ENCODE measurements around the gene GEMIN5. TPM values are rescaled to one million over a fixed set of nuclear protein-coding genes. Genes with fewer than 3 reads are reported as not detected.
"Not testable (repeated sequence)": the region's sequence is repeated elsewhere in the genome, so short reads cannot be mapped to it uniquely, and the experiment has no call there.

The GEMIN5 gene
- total and polyA plus RNA-seq, 5 donors from 2014 or later = 8.0 to 14.0 (median 11.0) TPM

- no peak for ATAC-seq (ENCODE audit: low read depth in 2 of 2)
- no peak overlapping the region for H3K27ac Mint-ChIP-seq
- H3K27me3 Mint-ChIP-seq = no peaks in the 10 kb centered on the region
- no peaks in the 10 kb centered on the region for H3K9me3 ChIP-seq (ENCODE audit: control insufficient read depth in 2 of 2, low read length in 2 of 2)
- no peak overlapping the region for H3K27ac ChIP-seq (ENCODE audit: insufficient read depth, low read length, poor library complexity, severe bottlenecking)
- no peak overlapping the region for H3K4me3 Mint-ChIP-seq
- DNase-seq = no peak
- H3K4me1 ChIP-seq (ENCODE audit: control insufficient read depth, insufficient read depth, low read length, poor library complexity, severe bottlenecking) = no peaks in the 10 kb centered on the region
- no peaks in the 10 kb centered on the region for H3K27me3 ChIP-seq (ENCODE audit: control insufficient read depth, insufficient read depth, low read length)
- peaks cover 66% of the 10 kb centered on the region for H3K36me3 ChIP-seq (ENCODE audit: control insufficient read depth, insufficient read depth, low read length)
- peaks cover 46% of the 10 kb centered on the region for H3K36me3 Mint-ChIP-seq
- H3K4me3 ChIP-seq (ENCODE audit: low read depth, low read length) = no peak overlapping the region
- peaks cover 0 to 3% (median 0%) of the 10 kb centered on the region in 4 donors for H3K4me1 Mint-ChIP-seq
- H3K9me3 Mint-ChIP-seq = no peaks in the 10 kb centered on the region
Measured at GRCh38 chr5:154916874-154917273, 21.1 kb downstream of the GEMIN5 start.

GRCh38 chr5:154905601-154906000, 32.4 kb downstream of the GEMIN5 start:
- not testable (repeated sequence) for H3K4me3 Mint-ChIP-seq; H3K4me3 ChIP-seq (ENCODE audit: low read depth, low read length); H3K27ac ChIP-seq (ENCODE audit: insufficient read depth, low read length, poor library complexity, severe bottlenecking); H3K9me3 ChIP-seq (ENCODE audit: control insufficient read depth in 2 of 2, low read length in 2 of 2); H3K4me1 Mint-ChIP-seq; H3K4me1 ChIP-seq (ENCODE audit: control insufficient read depth, insufficient read depth, low read length, poor library complexity, severe bottlenecking); DNase-seq; H3K9me3 Mint-ChIP-seq; H3K27ac Mint-ChIP-seq; H3K27me3 ChIP-seq (ENCODE audit: control insufficient read depth, insufficient read depth, low read length); H3K27me3 Mint-ChIP-seq; ATAC-seq (ENCODE audit: low read depth in 2 of 2)
- peaks cover 55% of the 10 kb centered on the region for H3K36me3 Mint-ChIP-seq
- H3K36me3 ChIP-seq (ENCODE audit: control insufficient read depth, insufficient read depth, low read length) = peaks cover 75% of the 10 kb centered on the region

- Mint-ChIP-seq H3K36me3 (peaks cover 47% of the 10 kb centered on the region), H3K27me3 (no peaks in the 10 kb centered on the region), H3K27ac (no peak overlapping the region), H3K4me3 (no peak overlapping the region), H3K4me1 (peaks cover 0 to 10% (median 0%) of the 10 kb centered on the region in 4 donors), H3K9me3 (no peaks in the 10 kb centered on the region)
- no peak for ATAC-seq (ENCODE audit: low read depth in 2 of 2)
- H3K4me1 ChIP-seq (ENCODE audit: control insufficient read depth, insufficient read depth, low read length, poor library complexity, severe bottlenecking) = no peaks in the 10 kb centered on the region
- no peak overlapping the region for H3K4me3 ChIP-seq (ENCODE audit: low read depth, low read length)
- no peaks in the 10 kb centered on the region for H3K27me3 ChIP-seq (ENCODE audit: control insufficient read depth, insufficient read depth, low read length)
- no peak overlapping the region for H3K27ac ChIP-seq (ENCODE audit: insufficient read depth, low read length, poor library complexity, severe bottlenecking)
- no peaks in the 10 kb centered on the region for H3K9me3 ChIP-seq (ENCODE audit: control insufficient read depth in 2 of 2, low read length in 2 of 2)
- peaks cover 85% of the 10 kb centered on the region for H3K36me3 ChIP-seq (ENCODE audit: control insufficient read depth, insufficient read depth, low read length)
- DNase-seq = no peak
Measured at GRCh38 chr5:154901913-154902312, 36.1 kb downstream of the GEMIN5 start.

GRCh38 chr5:154901276-154901675, 36.7 kb downstream of the GEMIN5 start:
- no peak overlapping the region for H3K4me3 Mint-ChIP-seq
- H3K27ac ChIP-seq (ENCODE audit: insufficient read depth, low read length, poor library complexity, severe bottlenecking) = no peak overlapping the region
- ATAC-seq (ENCODE audit: low read depth in 2 of 2) = no peak
- no peak overlapping the region for H3K27ac Mint-ChIP-seq
- peaks cover 50% of the 10 kb centered on the region for H3K36me3 Mint-ChIP-seq
- no peaks in the 10 kb centered on the region for H3K9me3 ChIP-seq (ENCODE audit: control insufficient read depth in 2 of 2, low read length in 2 of 2)
- no peak overlapping the region for H3K4me3 ChIP-seq (ENCODE audit: low read depth, low read length)
- no peak for DNase-seq
- H3K27me3 ChIP-seq (ENCODE audit: control insufficient read depth, insufficient read depth, low read length) = no peaks in the 10 kb centered on the region
- H3K36me3 ChIP-seq (ENCODE audit: control insufficient read depth, insufficient read depth, low read length) = peaks cover 87% of the 10 kb centered on the region
- H3K4me1 ChIP-seq (ENCODE audit: control insufficient read depth, insufficient read depth, low read length, poor library complexity, severe bottlenecking) = no peaks in the 10 kb centered on the region
- H3K9me3 Mint-ChIP-seq = no peaks in the 10 kb centered on the region
- no peaks in the 10 kb centered on the region for H3K27me3 Mint-ChIP-seq
- H3K4me1 Mint-ChIP-seq = peaks cover 0 to 10% (median 0%) of the 10 kb centered on the region in 4 donors

GRCh38 chr5:154900066-154900465, 37.9 kb downstream of the GEMIN5 start:
- Mint-ChIP-seq H3K27me3 (no peaks in the 10 kb centered on the region), H3K36me3 (peaks cover 60% of the 10 kb centered on the region), H3K9me3 (no peaks in the 10 kb centered on the region), H3K4me1 (peaks cover 0 to 10% (median under 1%) of the 10 kb centered on the region in 4 donors), H3K4me3 (no peak overlapping the region), H3K27ac (no peak overlapping the region)
- no peaks in the 10 kb centered on the region for H3K9me3 ChIP-seq (ENCODE audit: control insufficient read depth in 2 of 2, low read length in 2 of 2)
- DNase-seq = no peak
- H3K27me3 ChIP-seq (ENCODE audit: control insufficient read depth, insufficient read depth, low read length) = no peaks in the 10 kb centered on the region
- no peak for ATAC-seq (ENCODE audit: low read depth in 2 of 2)
- H3K36me3 ChIP-seq (ENCODE audit: control insufficient read depth, insufficient read depth, low read length) = peaks cover 92% of the 10 kb centered on the region
- no peak overlapping the region for H3K27ac ChIP-seq (ENCODE audit: insufficient read depth, low read length, poor library complexity, severe bottlenecking)
- no peak overlapping the region for H3K4me3 ChIP-seq (ENCODE audit: low read depth, low read length)
- H3K4me1 ChIP-seq (ENCODE audit: control insufficient read depth, insufficient read depth, low read length, poor library complexity, severe bottlenecking) = no peaks in the 10 kb centered on the region

GRCh38 chr5:154899151-154899816, 38.7 kb downstream of the GEMIN5 start:
- no peaks in the 10 kb centered on the region for H3K4me1 ChIP-seq (ENCODE audit: control insufficient read depth, insufficient read depth, low read length, poor library complexity, severe bottlenecking)
- no peaks in the 10 kb centered on the region for H3K27me3 ChIP-seq (ENCODE audit: control insufficient read depth, insufficient read depth, low read length)
- H3K27ac ChIP-seq (ENCODE audit: insufficient read depth, low read length, poor library complexity, severe bottlenecking) = no peak overlapping the region
- Mint-ChIP-seq H3K27me3 (no peaks in the 10 kb centered on the region), H3K9me3 (no peaks in the 10 kb centered on the region), H3K36me3 (peaks cover 57% of the 10 kb centered on the region), H3K4me1 (peaks cover 0 to 10% (median under 1%) of the 10 kb centered on the region in 4 donors), H3K4me3 (no peak overlapping the region), H3K27ac (peak overlapping the region in 1 of 3 donors; percentile 56)
- DNase-seq (no peak), ATAC-seq (ENCODE audit: low read depth in 2 of 2) (no peak)
- H3K9me3 ChIP-seq (ENCODE audit: control insufficient read depth in 2 of 2, low read length in 2 of 2) = no peaks in the 10 kb centered on the region
- H3K4me3 ChIP-seq (ENCODE audit: low read depth, low read length) = no peak overlapping the region
- peaks cover 88% of the 10 kb centered on the region for H3K36me3 ChIP-seq (ENCODE audit: control insufficient read depth, insufficient read depth, low read length)

- Histone ChIP-seq H3K27me3 (ENCODE audit: control insufficient read depth, insufficient read depth, low read length) (no peaks in the 10 kb centered on the region), H3K4me1 (ENCODE audit: control insufficient read depth, insufficient read depth, low read length, poor library complexity, severe bottlenecking) (no peaks in the 10 kb centered on the region), H3K36me3 (ENCODE audit: control insufficient read depth, insufficient read depth, low read length) (peaks cover 86% of the 10 kb centered on the region), H3K27ac (ENCODE audit: insufficient read depth, low read length, poor library complexity, severe bottlenecking) (no peak overlapping the region), H3K9me3 (ENCODE audit: control insufficient read depth in 2 of 2, low read length in 2 of 2) (no peaks in the 10 kb centered on the region), H3K4me3 (ENCODE audit: low read depth, low read length) (no peak overlapping the region)
- Mint-ChIP-seq H3K27ac (no peak overlapping the region), H3K9me3 (no peaks in the 10 kb centered on the region), H3K4me1 (peaks cover 0 to 10% (median under 1%) of the 10 kb centered on the region in 4 donors), H3K36me3 (peaks cover 55% of the 10 kb centered on the region), H3K4me3 (no peak overlapping the region), H3K27me3 (no peaks in the 10 kb centered on the region)
- DNase-seq (no peak), ATAC-seq (ENCODE audit: low read depth in 2 of 2) (no peak)
Measured at GRCh38 chr5:154898210-154898609, 39.8 kb downstream of the GEMIN5 start.

GRCh38 chr5:154896562-154897165, 41.3 kb downstream of the GEMIN5 start:
- H3K4me1 ChIP-seq (ENCODE audit: control insufficient read depth, insufficient read depth, low read length, poor library complexity, severe bottlenecking) = no peaks in the 10 kb centered on the region
- no peaks in the 10 kb centered on the region for H3K27me3 ChIP-seq (ENCODE audit: control insufficient read depth, insufficient read depth, low read length)
- H3K27me3 Mint-ChIP-seq = no peaks in the 10 kb centered on the region
- DNase-seq = no peak
- H3K36me3 ChIP-seq (ENCODE audit: control insufficient read depth, insufficient read depth, low read length) = peaks cover 80% of the 10 kb centered on the region
- no peaks in the 10 kb centered on the region for H3K9me3 ChIP-seq (ENCODE audit: control insufficient read depth in 2 of 2, low read length in 2 of 2)
- H3K4me1 Mint-ChIP-seq = peaks cover 0 to 10% (median under 1%) of the 10 kb centered on the region in 4 donors
- no peaks in the 10 kb centered on the region for H3K9me3 Mint-ChIP-seq
- H3K36me3 Mint-ChIP-seq = peaks cover 51% of the 10 kb centered on the region
- no peak overlapping the region for H3K4me3 ChIP-seq (ENCODE audit: low read depth, low read length)
- peak overlapping the region in 1 of 3 donors; percentile 54 for H3K27ac Mint-ChIP-seq
- no peak overlapping the region for H3K4me3 Mint-ChIP-seq
- ATAC-seq (ENCODE audit: low read depth in 2 of 2) = no peak
- no peak overlapping the region for H3K27ac ChIP-seq (ENCODE audit: insufficient read depth, low read length, poor library complexity, severe bottlenecking)

Measured in CD4-positive, CD25-positive, alpha-beta regulatory T cell (primary cell).